IMR-90 (cell line): ENCODE measurements around the gene PRR22. TPM values are rescaled to one million over a fixed set of nuclear protein-coding genes. Genes with fewer than 3 reads are reported as not detected.
A peak's percentile ranks its signal among the peaks of the same experiment; 100 is the strongest.

Experiments
- ATAC-seq: fragments of 200-7000 bp; cut with Tn5 transposase; 2 replicates; pipeline ENCODE4 v1.9.1; 2020; ENCODE audit warnings: low read depth, mild to moderate bottlenecking, moderate library complexity
- BruUV-seq: library from RNA; stranded (reverse); fragments of 400-500 nt; replicated peaks from 2 replicates; lab custom pipeline; 2021; lab: Mats Ljungman, UMichigan
- CTCF ChIA-PET: fragments of 300-600 bp; formaldehyde crosslinking; extraction: SDS; loops from one replicate; lab custom pipeline; 2021; ENCODE audit warnings: antibody characterized with exemption; lab: Yijun Ruan, JAX
- POLR2A ChIA-PET: fragments of 300-600 bp; sonication (Branson Sonifier 250); formaldehyde crosslinking; loops from one replicate; lab custom pipeline; 2022; ENCODE audit warnings: antibody characterized with exemption; ENCODE audit not compliant: unreplicated experiment; lab: Charles Lee
- DNase-seq: peaks from one replicate; pipeline ENCODE4 v3.0.0; 2013
- H2AFZ ChIP-seq: replicated peaks from 2 replicates; pipeline ENCODE3; 2013; ENCODE audit warnings: low read length, mild to moderate bottlenecking; ENCODE audit not compliant: poor library complexity
- H2AK5ac ChIP-seq: 2 replicates; pipeline ENCODE4 v1.6.1; 2013; ENCODE audit warnings: low read depth, low read length, inconsistent platforms
- H2AK9ac ChIP-seq: replicated peaks from 2 replicates; pipeline ENCODE3; 2013; ENCODE audit warnings: mild to moderate bottlenecking, low read depth, low read length, moderate library complexity; ENCODE audit not compliant: poor library complexity
- H2BK120ac ChIP-seq: 2 replicates; pipeline ENCODE4 v1.6.1; 2013; ENCODE audit warnings: low read depth, low read length, inconsistent platforms
- H2BK15ac ChIP-seq: 3 replicates; pipeline ENCODE4 v1.6.1; 2013; ENCODE audit warnings: low read depth, low read length, inconsistent platforms
- H2BK20ac ChIP-seq: 2 replicates; pipeline ENCODE4 v1.6.1; 2013; ENCODE audit warnings: low read depth, mild to moderate bottlenecking, inconsistent platforms, low read length, moderate library complexity
- H2BK5ac ChIP-seq: 2 replicates; pipeline ENCODE4 v1.6.1; 2013; ENCODE audit warnings: mild to moderate bottlenecking, low read depth, low read length, inconsistent platforms; ENCODE audit not compliant: poor library complexity, severe bottlenecking
- H3K14ac ChIP-seq: replicated peaks from 2 replicates; pipeline ENCODE4 v1.6.1; 2013; ENCODE audit warnings: low read depth, low read length, inconsistent platforms
- H3K18ac ChIP-seq: 2 replicates; pipeline ENCODE4 v1.6.1; 2013; ENCODE audit warnings: low read depth, low read length, control low read depth
- H3K23ac ChIP-seq: 2 replicates; pipeline ENCODE4 v1.6.1; 2013; ENCODE audit warnings: low read depth, low read length, inconsistent platforms
- H3K27ac ChIP-seq: 2 replicates; pipeline ENCODE4 v1.5.1; 2013; ENCODE audit warnings: mild to moderate bottlenecking, control low read depth, low read length; ENCODE audit not compliant: insufficient read depth
- H3K27me3 ChIP-seq: 2 replicates; pipeline ENCODE4 v1.6.1; 2013; ENCODE audit warnings: low read length; ENCODE audit not compliant: control insufficient read depth, insufficient read depth
- H3K36me3 ChIP-seq: 2 replicates; pipeline ENCODE4 v1.6.1; 2013; ENCODE audit warnings: low read length, mixed read lengths; ENCODE audit not compliant: control insufficient read depth, insufficient read depth
- H3K4ac ChIP-seq: 2 replicates; pipeline ENCODE4 v1.6.1; 2013; ENCODE audit warnings: low read depth, low read length, inconsistent platforms
- H3K4me1 ChIP-seq: 2 replicates; pipeline ENCODE4 v1.6.1; 2013; ENCODE audit warnings: low read length, mixed read lengths; ENCODE audit not compliant: control insufficient read depth, insufficient read depth
- H3K4me2 ChIP-seq: 2 replicates; pipeline ENCODE4 v1.6.1; 2013; ENCODE audit warnings: low read depth, mild to moderate bottlenecking, control low read depth, low read length, moderate library complexity
- H3K4me3 ChIP-seq: 2 replicates; pipeline ENCODE4 v1.5.1; 2013; ENCODE audit warnings: low read depth, mild to moderate bottlenecking, control low read depth, low read length, moderate library complexity; ENCODE audit not compliant: insufficient read depth
- H3K56ac ChIP-seq: 2 replicates; pipeline ENCODE4 v1.6.1; 2013; ENCODE audit warnings: low read length, inconsistent platforms; ENCODE audit not compliant: insufficient read depth; ENCODE audit errors: extremely low read depth
- H3K79me1 ChIP-seq, 2 experiments: 2 replicates each; pipeline ENCODE4 v1.6.1; 2013; ENCODE audit warnings: low read length in 2 of 2, inconsistent platforms in 1 of 2, low read depth in 1 of 2
- H3K9ac ChIP-seq: 2 replicates; pipeline ENCODE4 v1.6.1; 2013; ENCODE audit warnings: low read depth, low read length, control low read depth
- H3K9me1 ChIP-seq: 2 replicates; pipeline ENCODE4 v1.6.1; 2013; ENCODE audit warnings: low read length, inconsistent platforms; ENCODE audit not compliant: insufficient read depth
- H3K9me3 ChIP-seq: 2 replicates; pipeline ENCODE4 v1.6.1; 2013; ENCODE audit warnings: low read length; ENCODE audit not compliant: control insufficient read depth, insufficient read depth
- H4K20me1 ChIP-seq: 2 replicates; pipeline ENCODE4 v1.6.1; 2013; ENCODE audit warnings: low read length, inconsistent platforms; ENCODE audit not compliant: insufficient read depth
- H4K5ac ChIP-seq: 2 replicates; pipeline ENCODE4 v1.6.1; 2013; ENCODE audit warnings: mild to moderate bottlenecking, low read depth, low read length, control low read depth
- H4K8ac ChIP-seq, 2 experiments: 2 replicates each; pipeline ENCODE4 v1.6.1; 2013; ENCODE audit warnings: low read depth in 2 of 2, low read length in 2 of 2, control low read depth in 1 of 2, inconsistent platforms in 1 of 2
- H4K91ac ChIP-seq: 2 replicates; pipeline ENCODE4 v1.6.1; 2013; ENCODE audit warnings: low read depth, low read length, inconsistent platforms; ENCODE audit not compliant: insufficient read depth
- CHD1 ChIP-seq: IDR thresholded peaks from 2 replicates; pipeline ENCODE4 v1.6.1; 2012; ENCODE audit warnings: low read depth, low read length, improper control_type of control experiment
- FOS ChIP-seq: fragments of 150-350 bp; IDR thresholded peaks from 2 replicates; pipeline ENCODE4 v1.6.1; 2016; ENCODE audit warnings: low read depth, low read length
- MXI1 ChIP-seq: IDR thresholded peaks from 2 replicates; pipeline ENCODE4 v1.6.1; 2012; ENCODE audit warnings: low read depth, mild to moderate bottlenecking, low read length, moderate library complexity, borderline replicate concordance
- NFE2L2 ChIP-seq: fragments of 150-350 bp; IDR thresholded peaks from 2 replicates; pipeline ENCODE4 v1.6.1; 2016; ENCODE audit warnings: low read depth, mild to moderate bottlenecking, low read length
- POLR2A ChIP-seq: IDR thresholded peaks from 2 replicates; pipeline ENCODE4 v1.6.1; 2012; ENCODE audit warnings: mild to moderate bottlenecking, low read depth, low read length
- RCOR1 ChIP-seq: IDR thresholded peaks from 2 replicates; pipeline ENCODE4 v1.6.1; 2012; ENCODE audit warnings: mild to moderate bottlenecking, low read length, improper control_type of control experiment; ENCODE audit not compliant: insufficient replicate concordance
- RFX5 ChIP-seq: IDR thresholded peaks from 2 replicates; pipeline ENCODE4 v1.8.0; 2012; ENCODE audit warnings: low read depth, mild to moderate bottlenecking, low read length, moderate library complexity
- WGBS, 2 experiments: methylation state at CpG; one replicate each; pipeline versions ENCODE4 v1.1.5 to v1.1.7; 2013; ENCODE audit warnings: missing lambda C conversion rate in 2 of 2; ENCODE audit not compliant: insufficient read length in 1 of 2; ENCODE audit errors: extremely low coverage in 2 of 2; 5-methylcytosine and 5-hydroxymethylcytosine counted together
- dilution Hi-C: fragments of 300-500 bp; cut with HindIII; formaldehyde crosslinking; loops from one replicate; pipeline ENCODE4 v1.14.3; 2018; ENCODE audit warnings: low sequenced_read_pairs; ENCODE audit not compliant: unreplicated experiment
- in situ Hi-C: fragments of 300-500 bp; cut with MboI; formaldehyde crosslinking; loops from 3 replicates; pipeline ENCODE4 v1.14.3; 2019; ENCODE audit warnings: low sequenced_read_pairs, inconsistent platforms, mixed read lengths
- intact Hi-C: fragments of 100-400 bp; cut with micrococcal nuclease; formaldehyde crosslinking; loops from 2 replicates; pipeline ENCODE4 v1.10.0; 2022
- polyA plus RNA-seq, 3 experiments: library from polyadenylated mRNA; depleted of rRNA; stranded (reverse); fragments of >200 nt; gene quantifications; 2 replicates each; pipeline ENCODE4 v1.2.3, GENCODE V29; 2012; ENCODE audit warnings: low replicate concordance in 1 of 3
- total RNA-seq: library from RNA; depleted of rRNA; stranded (reverse); fragments of >200 nt; gene quantifications from 2 replicates; pipeline ENCODE4 v1.2.3, GENCODE V29; 2012
- TF ChIP-seq, protein P1 (sequence below): fragments of 150-350 bp; IDR thresholded peaks from 2 replicates; pipeline ENCODE4 v1.6.1; 2017; ENCODE audit warnings: mild to moderate bottlenecking, antibody characterized with exemption, low read length, low read depth

The PRR22 gene
- total and polyA plus RNA-seq, 2 of the 4 experiments (the other 2 are of a cell fraction): 0.92 TPM; not detected in 1

DNA sequence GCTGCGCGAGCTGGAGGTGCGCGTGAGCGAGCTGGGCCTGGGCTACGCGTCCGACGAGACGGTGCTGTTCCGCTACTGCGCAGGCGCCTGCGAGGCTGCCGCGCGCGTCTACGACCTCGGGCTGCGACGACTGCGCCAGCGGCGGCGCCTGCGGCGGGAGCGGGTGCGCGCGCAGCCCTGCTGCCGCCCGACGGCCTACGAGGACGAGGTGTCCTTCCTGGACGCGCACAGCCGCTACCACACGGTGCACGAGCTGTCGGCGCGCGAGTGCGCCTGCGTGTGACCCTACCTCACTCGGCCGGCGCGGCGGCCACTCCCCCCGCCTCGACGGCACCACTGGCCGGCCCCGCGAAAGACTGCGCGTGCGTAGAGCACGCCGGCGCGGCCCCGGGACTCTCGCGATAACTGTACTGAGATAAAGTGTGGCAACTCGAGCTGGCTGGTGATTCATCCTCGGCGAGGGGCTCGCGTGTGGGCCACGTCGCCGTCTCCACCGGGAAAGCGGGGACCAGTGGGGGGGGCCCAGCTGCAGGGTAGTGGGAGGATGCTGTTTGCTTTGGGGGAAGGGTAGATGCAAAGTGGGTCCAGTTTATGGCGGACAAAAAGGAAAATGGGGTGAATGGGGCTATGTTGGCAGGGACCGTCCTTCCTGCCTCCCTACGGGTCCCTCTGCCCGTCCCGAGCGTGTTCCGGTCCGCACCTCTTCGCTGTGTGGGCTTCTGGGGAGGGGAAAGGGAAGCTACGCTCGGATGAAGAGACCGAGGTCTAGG, 43.5 kb upstream of the PRR22 start (continued):
- TF ChIP-seq RFX5 (no peak), FOS (peak; percentile 74), POLR2A (peak; percentile 90), CHD1 (no peak)

DNA sequence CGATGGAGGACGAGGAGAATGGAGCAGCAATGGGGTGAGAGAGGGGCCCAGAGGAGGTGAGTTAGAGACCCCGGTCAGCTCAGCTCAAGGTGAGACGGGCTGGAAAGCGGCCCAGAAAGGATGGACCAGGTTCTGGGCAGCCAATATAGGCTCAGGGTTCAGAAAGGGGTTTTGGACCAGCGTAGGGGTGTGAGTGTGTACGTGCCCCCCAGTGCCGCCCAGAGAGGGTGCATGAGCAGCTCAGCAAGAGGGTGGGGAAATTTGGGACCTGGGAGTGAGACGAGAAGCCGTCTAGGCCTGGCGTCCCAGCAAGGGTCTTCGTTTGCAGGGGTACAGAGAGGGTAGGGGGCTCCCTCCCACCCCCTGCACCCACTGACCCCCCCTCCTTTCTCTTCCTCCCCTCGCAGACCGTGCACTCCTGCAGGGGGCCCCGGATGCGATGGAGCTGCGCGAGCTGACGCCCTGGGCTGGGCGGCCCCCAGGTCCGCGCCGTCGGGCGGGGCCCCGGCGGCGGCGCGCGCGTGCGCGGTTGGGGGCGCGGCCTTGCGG, 42.9 kb upstream of the PRR22 start:
- no peak overlapping the region for H3K23ac ChIP-seq
- H2AK5ac ChIP-seq: peak overlapping the region; percentile 66; the same call in 1 of the 2 replicates
- H3K27ac ChIP-seq: no peak overlapping the region
- H3K79me1 ChIP-seq: peaks cover 0 to 6% of the 10 kb centered on the region in 2 experiments; a peak in 2 of 4 replicates
- H2BK120ac ChIP-seq: no peak overlapping the region
- peak overlapping the region; percentile 56; the same call in 1 of the 2 replicates for H3K9ac ChIP-seq
- no peak for DNase-seq
- CTCF ChIA-PET: interaction anchor here (0.9 to 2.2 kb wide), 2 partner anchors 23 to 63 kb away, joined by 3 to 7 read pairs; no protein-coding TSS in a partner anchor
- H3K56ac ChIP-seq: no peak overlapping the region
- H3K14ac ChIP-seq: no peak overlapping the region
- H3K4me2 ChIP-seq: peak overlapping the region; percentile 46; the same call in 1 of the 2 replicates
- TF ChIP-seq RFX5 (no peak), CHD1 (no peak), MXI1 (no peak), NFE2L2 (no peak), POLR2A (no peak), RCOR1 (no peak)
- TF ChIP-seq, protein P1, sequence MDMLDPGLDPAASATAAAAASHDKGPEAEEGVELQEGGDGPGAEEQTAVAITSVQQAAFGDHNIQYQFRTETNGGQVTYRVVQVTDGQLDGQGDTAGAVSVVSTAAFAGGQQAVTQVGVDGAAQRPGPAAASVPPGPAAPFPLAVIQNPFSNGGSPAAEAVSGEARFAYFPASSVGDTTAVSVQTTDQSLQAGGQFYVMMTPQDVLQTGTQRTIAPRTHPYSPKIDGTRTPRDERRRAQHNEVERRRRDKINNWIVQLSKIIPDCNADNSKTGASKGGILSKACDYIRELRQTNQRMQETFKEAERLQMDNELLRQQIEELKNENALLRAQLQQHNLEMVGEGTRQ: no peak
- no TSS peak for BruUV-seq
- no peaks in the 10 kb centered on the region; the same call in 1 of the 2 replicates for H3K27me3 ChIP-seq
- intact Hi-C loops (loop anchor here (5.0 kb wide), 1 partner anchor 65 kb away; no protein-coding TSS in a partner anchor), in situ Hi-C loops (no loop called here), dilution Hi-C loops (no loop called here)
- ATAC-seq: no peak
- H3K18ac ChIP-seq: peak overlapping the region; percentile 5; the same call in 1 of the 2 replicates
- peaks cover 10% of the 10 kb centered on the region for H3K4me1 ChIP-seq
- H2BK15ac ChIP-seq: no peak overlapping the region
- peak overlapping the region; percentile 94 to 97 for H4K8ac ChIP-seq
- no peaks in the 10 kb centered on the region for H3K36me3 ChIP-seq
- H4K5ac ChIP-seq: peak overlapping the region; percentile 81
- no peaks in the 10 kb centered on the region for H4K20me1 ChIP-seq
- peak overlapping the region; percentile 79 for H3K4ac ChIP-seq
- no peaks in the 10 kb centered on the region for H3K9me3 ChIP-seq
- H3K9me1 ChIP-seq: peaks cover 4% of the 10 kb centered on the region; the same call in 1 of the 2 replicates
- H3K4me3 ChIP-seq: peak overlapping the region; percentile 59
- H2BK5ac ChIP-seq: no peak overlapping the region
- WGBS, 2 experiments: 15% methylated on average over 18 of the region's 37 CpGs; no CpG with 5 or more reads in 1 of the 2 experiments
- POLR2A ChIA-PET: interaction anchor here (0.5 to 0.9 kb wide), 3 partner anchors 23 to 99 kb away, joined by 3 read pairs; no protein-coding TSS in a partner anchor
- peak overlapping the region; percentile 97 for H2AFZ ChIP-seq
- H2BK20ac ChIP-seq: no peak overlapping the region
- H2AK9ac ChIP-seq: peak overlapping the region; percentile 58
- no peak overlapping the region; the same call in 1 of the 2 replicates for H4K91ac ChIP-seq
